SJSA1 (cell line): ENCODE measurements around the gene HTR1D. TPM values are rescaled to one million over a fixed set of nuclear protein-coding genes. Genes with fewer than 3 reads are reported as not detected.
A peak's percentile ranks its signal among the peaks of the same experiment; 100 is the strongest.

ENCODE experiments used
- DNase-seq, 2 experiments: peaks; one replicate each; pipeline ENCODE4 v3.0.0-alpha.2; 2015 to 2020; ENCODE audit warnings: low spot score in 2 of 2, low read depth in 1 of 2
- H3K27ac ChIP-seq: fragments of 250-450 bp; sonication (Bioruptor Pico); 2 replicates; pipeline ENCODE4 v1.5.1; 2020; ENCODE audit warnings: mild to moderate bottlenecking, moderate library complexity
- H3K27me3 ChIP-seq: fragments of 250-450 bp; sonication (Bioruptor Pico); replicated peaks from 2 replicates; pipeline ENCODE4 v1.5.1; 2020; ENCODE audit warnings: mild to moderate bottlenecking, moderate library complexity
- H3K36me3 ChIP-seq: fragments of 250-450 bp; sonication (Bioruptor Pico); 2 replicates; pipeline ENCODE4 v1.5.1; 2020; ENCODE audit warnings: mild to moderate bottlenecking
- H3K4me1 ChIP-seq: fragments of 250-450 bp; sonication (Bioruptor Pico); replicated peaks from 2 replicates; pipeline ENCODE4 v1.6.1; 2021; ENCODE audit warnings: mild to moderate bottlenecking
- H3K4me3 ChIP-seq: fragments of 250-450 bp; sonication (Bioruptor Pico); 2 replicates; pipeline ENCODE4 v1.5.1; 2020; ENCODE audit warnings: mild to moderate bottlenecking
- H3K9me3 ChIP-seq: fragments of 250-450 bp; sonication (Bioruptor Pico); replicated peaks from 2 replicates; pipeline ENCODE4 v1.5.1; 2020; ENCODE audit warnings: mild to moderate bottlenecking
- total RNA-seq: library from RNA; depleted of rRNA; stranded (reverse); fragments of >200 nt; shearing (Covaris generic); gene quantifications from 2 replicates; pipeline ENCODE4 v1.2.3, GENCODE V29; 2014

Gene HTR1D
- total RNA-seq, 1 experiment from 2014 or later = 0.24 TPM

GRCh38 chr1:23168445-23169194, 48.7 kb downstream of the HTR1D start, which contains the start of gene LUZP1:
TSS of gene LUZP1 (minus strand) at chr1:23168856.
- Histone ChIP-seq H3K36me3 (peaks cover 3% of the 10 kb centered on the region; the same call in 1 of the 2 replicates), H3K27ac (peak within 1 kb of the TSS; percentile 77), H3K4me1 (peaks cover 22% of the 10 kb centered on the region), H3K4me3 (peak within 1 kb of the TSS; percentile 65), H3K9me3 (no peaks in the 10 kb centered on the region), H3K27me3 (no peaks in the 10 kb centered on the region)
- DNase-seq = peak; percentile 88 to 93

GRCh38 chr1:23168079-23168444, 49.2 kb downstream of the HTR1D start:
- peaks cover 22% of the 10 kb centered on the region for H3K4me1 ChIP-seq
- DNase-seq = no peak
- peak overlapping the region; percentile 65 for H3K4me3 ChIP-seq
- peaks cover 4% of the 10 kb centered on the region; the same call in 1 of the 2 replicates for H3K36me3 ChIP-seq
- H3K27ac ChIP-seq = peak overlapping the region; percentile 77
- no peaks in the 10 kb centered on the region for H3K9me3 ChIP-seq
- H3K27me3 ChIP-seq = no peaks in the 10 kb centered on the region

- H3K9me3 ChIP-seq = no peaks in the 10 kb centered on the region
- peak overlapping the region; percentile 65 for H3K4me3 ChIP-seq
- H3K36me3 ChIP-seq = peaks cover 4% of the 10 kb centered on the region; the same call in 1 of the 2 replicates
- H3K27ac ChIP-seq = peak overlapping the region; percentile 47
- peaks cover 22% of the 10 kb centered on the region for H3K4me1 ChIP-seq
- peak; percentile 64 to 78 for DNase-seq
- H3K27me3 ChIP-seq = no peaks in the 10 kb centered on the region
Observed at GRCh38 chr1:23167353-23168078, 49.8 kb downstream of the HTR1D start.

GRCh38 chr1:23166854-23167253, 50.4 kb downstream of the HTR1D start:
- Histone ChIP-seq H3K36me3 (peaks cover 4% of the 10 kb centered on the region; the same call in 1 of the 2 replicates), H3K9me3 (no peaks in the 10 kb centered on the region), H3K4me1 (peaks cover 22% of the 10 kb centered on the region), H3K4me3 (peak overlapping the region; percentile 65), H3K27me3 (no peaks in the 10 kb centered on the region), H3K27ac (no peak overlapping the region; the same call in 1 of the 2 replicates)
- DNase-seq = no peak

- H3K9me3 ChIP-seq = no peaks in the 10 kb centered on the region
- no peak overlapping the region for H3K27ac ChIP-seq
- peaks cover 22% of the 10 kb centered on the region for H3K4me1 ChIP-seq
- DNase-seq = no peak
- no peak overlapping the region for H3K4me3 ChIP-seq
- peaks cover 9% of the 10 kb centered on the region; the same call in 1 of the 2 replicates for H3K36me3 ChIP-seq
- no peaks in the 10 kb centered on the region for H3K27me3 ChIP-seq
Observed at GRCh38 chr1:23163395-23163794, 53.9 kb downstream of the HTR1D start.

- no peaks in the 10 kb centered on the region for H3K27me3 ChIP-seq
- H3K9me3 ChIP-seq = no peaks in the 10 kb centered on the region
- H3K4me3 ChIP-seq = no peak overlapping the region
- DNase-seq = no peak
- peaks cover 12% of the 10 kb centered on the region; the same call in 1 of the 2 replicates for H3K36me3 ChIP-seq
- peaks cover 3% of the 10 kb centered on the region; the same call in 1 of the 2 replicates for H3K4me1 ChIP-seq
- no peak overlapping the region for H3K27ac ChIP-seq
Observed at GRCh38 chr1:23159963-23160877, 57.1 kb downstream of the HTR1D start.

- peaks cover 9% of the 10 kb centered on the region; the same call in 1 of the 2 replicates for H3K4me1 ChIP-seq
- H3K36me3 ChIP-seq = peaks cover 14% of the 10 kb centered on the region
- no peak for DNase-seq
- no peaks in the 10 kb centered on the region for H3K9me3 ChIP-seq
- H3K4me3 ChIP-seq = no peak overlapping the region
- no peak overlapping the region for H3K27ac ChIP-seq
- H3K27me3 ChIP-seq = no peaks in the 10 kb centered on the region
Observed at GRCh38 chr1:23156940-23157339, 60.4 kb downstream of the HTR1D start.

GRCh38 chr1:23152966-23153684, 64.2 kb downstream of the HTR1D start:
- H3K36me3 ChIP-seq = peaks cover 10% of the 10 kb centered on the region
- DNase-seq = no peak

GRCh38 chr1:23150742-23151141, 66.6 kb downstream of the HTR1D start:
- Histone ChIP-seq H3K36me3 (peaks cover 22% of the 10 kb centered on the region), H3K27me3 (no peaks in the 10 kb centered on the region), H3K9me3 (no peaks in the 10 kb centered on the region), H3K4me1 (peaks cover 32% of the 10 kb centered on the region), H3K4me3 (no peak overlapping the region), H3K27ac (no peak overlapping the region)
- no peak for DNase-seq

More at GRCh38 chr1:23152966-23153684, 64.2 kb downstream of the HTR1D start:
- H3K27ac ChIP-seq = no peak overlapping the region
- H3K4me1 ChIP-seq = peaks cover 27% of the 10 kb centered on the region
- no peak overlapping the region for H3K4me3 ChIP-seq
- no peaks in the 10 kb centered on the region for H3K9me3 ChIP-seq
- H3K27me3 ChIP-seq = no peaks in the 10 kb centered on the region

- no peak overlapping the region for H3K27ac ChIP-seq
- DNase-seq = no peak
- no peak overlapping the region for H3K4me3 ChIP-seq
- peaks cover 22% of the 10 kb centered on the region for H3K36me3 ChIP-seq
- H3K9me3 ChIP-seq = no peaks in the 10 kb centered on the region
- H3K4me1 ChIP-seq = peaks cover 28% of the 10 kb centered on the region
- no peaks in the 10 kb centered on the region for H3K27me3 ChIP-seq
Observed at GRCh38 chr1:23150125-23150524, 67.2 kb downstream of the HTR1D start.

GRCh38 chr1:23149114-23149513, 68.2 kb downstream of the HTR1D start:
- H3K27me3 ChIP-seq = no peaks in the 10 kb centered on the region
- no peaks in the 10 kb centered on the region for H3K9me3 ChIP-seq
- H3K4me1 ChIP-seq = peaks cover 26% of the 10 kb centered on the region
- no peak overlapping the region for H3K27ac ChIP-seq
- H3K4me3 ChIP-seq = no peak overlapping the region
- no peak for DNase-seq
- peaks cover 24% of the 10 kb centered on the region for H3K36me3 ChIP-seq

- Histone ChIP-seq H3K4me3 (no peak overlapping the region), H3K27me3 (no peaks in the 10 kb centered on the region), H3K4me1 (peaks cover 23% of the 10 kb centered on the region), H3K36me3 (peaks cover 28% of the 10 kb centered on the region), H3K27ac (no peak overlapping the region), H3K9me3 (no peaks in the 10 kb centered on the region)
- DNase-seq = no peak
Observed at GRCh38 chr1:23148084-23148483, 69.2 kb downstream of the HTR1D start.
